Measurements from ENCODE around the gene ZBTB7C. TPM values are rescaled to one million over a fixed set of nuclear protein-coding genes. Genes with fewer than 3 reads are reported as not detected.

Gene ZBTB7C
- total RNA-seq, 1 donor from 2014 or later = 13.0 TPM

- no peak for DNase-seq (ENCODE audit: extremely low spot score, unreplicated experiment)
- peak overlapping the region; percentile 91 for H3K4me3 Mint-ChIP-seq
- no peak overlapping the region for H3K27ac Mint-ChIP-seq
- TF ChIP-seq CTCF (conservative IDR thresholded peaks at IDR 0.05) = no peak
- H3K36me3 Mint-ChIP-seq = no peaks in the 10 kb centered on the region
- H3K4me1 Mint-ChIP-seq (ENCODE audit: unreplicated experiment) = peaks cover 11% of the 10 kb centered on the region
- peaks cover 70% of the 10 kb centered on the region for H3K27me3 Mint-ChIP-seq
- H3K9me3 Mint-ChIP-seq = no peaks in the 10 kb centered on the region
Observed at GRCh38 chr18:48407358-48407757, 1.8 kb downstream of the ZBTB7C start.

DNA sequence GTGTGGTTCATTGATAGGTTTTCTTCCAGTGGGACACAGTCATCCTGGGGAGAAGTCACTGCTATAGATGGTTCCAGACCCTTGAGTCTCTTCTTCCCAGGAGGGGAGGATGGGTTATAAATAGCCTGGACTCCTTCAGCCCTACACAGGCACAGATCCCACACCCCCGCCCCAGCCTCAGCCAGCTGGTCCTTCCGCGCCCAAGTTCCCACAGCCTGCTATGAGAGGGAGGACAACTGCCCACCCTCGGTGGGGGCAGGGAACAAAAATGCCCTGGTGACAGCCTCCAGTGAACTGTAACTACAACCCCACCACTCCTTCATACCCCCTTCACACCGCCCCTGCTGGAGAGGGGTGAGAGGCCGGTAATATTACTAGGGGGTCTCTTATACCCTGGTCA is 3.2 kb downstream of the ZBTB7C start:
- no peak overlapping the region for H3K4me3 Mint-ChIP-seq
- H3K27ac Mint-ChIP-seq = no peak overlapping the region
- no peaks in the 10 kb centered on the region for H3K9me3 Mint-ChIP-seq
- no peak for DNase-seq (ENCODE audit: extremely low spot score, unreplicated experiment)
- H3K4me1 Mint-ChIP-seq (ENCODE audit: unreplicated experiment) = peaks cover 9% of the 10 kb centered on the region
- H3K27me3 Mint-ChIP-seq = peaks cover 63% of the 10 kb centered on the region
- TF ChIP-seq CTCF (conservative IDR thresholded peaks at IDR 0.05) = no peak
- no peaks in the 10 kb centered on the region for H3K36me3 Mint-ChIP-seq

DNA sequence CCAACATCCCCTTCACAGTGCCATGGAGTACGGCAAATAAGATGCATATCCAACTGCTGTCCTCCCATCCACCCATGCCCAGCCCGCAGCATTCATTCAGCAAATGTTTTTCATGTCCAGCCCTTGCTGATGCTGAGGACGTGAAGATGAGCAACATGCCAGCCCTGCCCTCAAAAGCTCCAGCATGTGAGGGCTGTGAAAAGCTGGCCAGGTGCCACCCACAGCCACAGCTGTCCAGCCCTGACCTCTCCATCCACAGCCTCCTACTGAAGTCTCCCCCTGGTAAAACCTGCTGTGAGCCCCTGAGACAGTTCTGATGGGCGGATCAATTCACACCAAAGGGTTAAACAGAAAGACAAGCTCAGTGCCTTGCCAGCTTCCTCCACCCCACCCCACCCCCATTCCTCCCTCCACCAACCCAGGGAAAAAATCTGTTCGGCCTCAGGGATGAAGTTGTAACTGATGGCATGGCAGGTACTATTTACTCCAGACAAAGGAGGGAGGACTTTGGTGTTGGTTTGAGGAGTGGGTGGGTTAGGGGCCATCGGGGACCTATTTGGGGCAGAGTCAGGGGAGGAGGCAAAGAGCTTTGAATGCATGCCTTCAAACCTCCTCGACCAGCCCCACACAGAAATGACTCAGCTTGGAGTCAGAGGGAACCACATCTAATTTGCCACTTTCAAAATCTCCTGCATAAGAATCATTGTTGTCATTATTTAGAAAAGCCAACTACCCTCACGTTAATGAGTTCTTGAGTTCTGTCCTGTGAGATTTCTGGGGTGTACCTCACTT is 4.3 kb downstream of the ZBTB7C start:
- DNase-seq (ENCODE audit: extremely low spot score, unreplicated experiment) = no peak
- Mint-ChIP-seq H3K27ac (no peak overlapping the region), H3K27me3 (peaks cover 57% of the 10 kb centered on the region), H3K4me1 (ENCODE audit: unreplicated experiment) (peaks cover 10% of the 10 kb centered on the region), H3K36me3 (no peaks in the 10 kb centered on the region), H3K9me3 (no peaks in the 10 kb centered on the region), H3K4me3 (peak overlapping the region; percentile 47)
- no peak for TF ChIP-seq CTCF (conservative IDR thresholded peaks at IDR 0.05)

GRCh38 chr18:48402953-48403352 is 6.2 kb downstream of the ZBTB7C start:
- H3K9me3 Mint-ChIP-seq = no peaks in the 10 kb centered on the region
- no peak overlapping the region for H3K27ac Mint-ChIP-seq
- H3K4me1 Mint-ChIP-seq (ENCODE audit: unreplicated experiment) = peaks cover 18% of the 10 kb centered on the region
- H3K4me3 Mint-ChIP-seq = no peak overlapping the region
- DNase-seq (ENCODE audit: extremely low spot score, unreplicated experiment) = no peak
- H3K36me3 Mint-ChIP-seq = no peaks in the 10 kb centered on the region
- no peak for TF ChIP-seq CTCF (conservative IDR thresholded peaks at IDR 0.05)
- H3K27me3 Mint-ChIP-seq = peaks cover 58% of the 10 kb centered on the region

GRCh38 chr18:48399303-48400075 is 9.7 kb downstream of the ZBTB7C start:
- no peaks in the 10 kb centered on the region for H3K36me3 Mint-ChIP-seq
- no peak for TF ChIP-seq CTCF (conservative IDR thresholded peaks at IDR 0.05)
- H3K27ac Mint-ChIP-seq = no peak overlapping the region
- H3K27me3 Mint-ChIP-seq = peaks cover 40% of the 10 kb centered on the region
- H3K9me3 Mint-ChIP-seq = no peaks in the 10 kb centered on the region
- H3K4me1 Mint-ChIP-seq (ENCODE audit: unreplicated experiment) = peaks cover 15% of the 10 kb centered on the region
- H3K4me3 Mint-ChIP-seq = no peak overlapping the region
- no peak for DNase-seq (ENCODE audit: extremely low spot score, unreplicated experiment)

All from type B pancreatic cell (in vitro differentiated cells).